Natural killer cell (primary cell): Measurements from ENCODE around the gene EXD3. TPM values are rescaled to one million over a fixed set of nuclear protein-coding genes. Genes with fewer than 3 reads are reported as not detected.

Source experiments
- ATAC-seq, 3 donors: fragments of 150-1000 bp in 2 of 3; fragments of 200-7000 bp in 1 of 3; cut with Tn5 transposase; 1 replicate in 1 of 3; 2 replicates in 2 of 3; pipeline ENCODE4 v1.10.0; 2021; ENCODE audit warnings: mild to moderate bottlenecking in 2 of 3, moderate library complexity in 2 of 3
- DNase-seq, 2 donors: peaks; one replicate each; pipeline versions ENCODE4 v3.0.0 to v3.0.0-alpha.2; 2013 to 2021; ENCODE audit warnings: mixed read lengths in 1 of 2
- H3K27ac ChIP-seq: one replicate; pipeline ENCODE4 v1.5.1; 2013; ENCODE audit warnings: mild to moderate bottlenecking, low read length
- H3K27me3 ChIP-seq: one replicate; pipeline ENCODE4 v1.6.1; 2013; ENCODE audit warnings: low read length; ENCODE audit not compliant: control insufficient read depth, insufficient read depth
- H3K36me3 ChIP-seq: one replicate; pipeline ENCODE4 v1.6.1; 2013; ENCODE audit warnings: low read length; ENCODE audit not compliant: control insufficient read depth, insufficient read depth
- H3K4me1 ChIP-seq: one replicate; pipeline ENCODE4 v1.6.1; 2013; ENCODE audit warnings: low read length; ENCODE audit not compliant: control insufficient read depth, insufficient read depth
- H3K4me3 ChIP-seq: one replicate; pipeline ENCODE4 v1.5.1; 2013; ENCODE audit warnings: low read length
- H3K9me3 ChIP-seq: one replicate; pipeline ENCODE4 v1.6.1; 2013; ENCODE audit warnings: low read length; ENCODE audit not compliant: control insufficient read depth, insufficient read depth
- H3K27ac Mint-ChIP-seq, 2 donors: one replicate each; pipeline ENCODE4 v1.8.0; 2022; ENCODE audit warnings: mild to moderate bottlenecking in 2 of 2, mixed read lengths in 2 of 2, moderate library complexity in 1 of 2
- H3K27me3 Mint-ChIP-seq, 2 donors: one replicate each; pipeline ENCODE4 v1.8.0; 2022; ENCODE audit warnings: low read depth in 2 of 2, mixed read lengths in 2 of 2
- H3K36me3 Mint-ChIP-seq: one replicate; pipeline ENCODE4 v1.8.0; 2022; ENCODE audit warnings: mixed read lengths
- H3K4me1 Mint-ChIP-seq, 2 donors: one replicate each; pipeline ENCODE4 v1.8.0; 2022; ENCODE audit warnings: mixed read lengths in 2 of 2
- H3K4me3 Mint-ChIP-seq: one replicate; pipeline ENCODE4 v1.8.0; 2022; ENCODE audit warnings: mild to moderate bottlenecking, moderate library complexity, mixed read lengths
- H3K9me3 Mint-ChIP-seq, 2 donors: one replicate each; pipeline ENCODE4 v1.8.0; 2022; ENCODE audit warnings: mixed read lengths in 2 of 2
- WGBS: methylation state at CpG from one replicate; pipeline ENCODE4 v1.1.7; 2013; ENCODE audit warnings: missing lambda C conversion rate; ENCODE audit not compliant: insufficient coverage; 5-methylcytosine and 5-hydroxymethylcytosine counted together
- intact Hi-C: fragments of 100-400 bp; cut with micrococcal nuclease; formaldehyde crosslinking; loops from one replicate; pipeline ENCODE4 v1.14.2; 2022
- total RNA-seq, 4 donors: library from RNA; stranded (reverse); fragments of 120-200 nt in 1 of 4; gene quantifications; one replicate each; pipeline versions ENCODE4 v1.2.3 to v1.2.4, GENCODE V29; 2013 to 2022
- TF ChIP-seq, protein P1 (sequence below): fragments of 200-600 bp; IDR thresholded peaks from one replicate; pipeline ENCODE4 v1.8.0; 2022; ENCODE audit warnings: antibody characterized with exemption

Gene EXD3
- total RNA-seq, 3 donors from 2014 or later (not counting 1 experiment from before 2014, with no cell fraction given), result 28.0 to 35.3 (median 29.6) TPM

DNA sequence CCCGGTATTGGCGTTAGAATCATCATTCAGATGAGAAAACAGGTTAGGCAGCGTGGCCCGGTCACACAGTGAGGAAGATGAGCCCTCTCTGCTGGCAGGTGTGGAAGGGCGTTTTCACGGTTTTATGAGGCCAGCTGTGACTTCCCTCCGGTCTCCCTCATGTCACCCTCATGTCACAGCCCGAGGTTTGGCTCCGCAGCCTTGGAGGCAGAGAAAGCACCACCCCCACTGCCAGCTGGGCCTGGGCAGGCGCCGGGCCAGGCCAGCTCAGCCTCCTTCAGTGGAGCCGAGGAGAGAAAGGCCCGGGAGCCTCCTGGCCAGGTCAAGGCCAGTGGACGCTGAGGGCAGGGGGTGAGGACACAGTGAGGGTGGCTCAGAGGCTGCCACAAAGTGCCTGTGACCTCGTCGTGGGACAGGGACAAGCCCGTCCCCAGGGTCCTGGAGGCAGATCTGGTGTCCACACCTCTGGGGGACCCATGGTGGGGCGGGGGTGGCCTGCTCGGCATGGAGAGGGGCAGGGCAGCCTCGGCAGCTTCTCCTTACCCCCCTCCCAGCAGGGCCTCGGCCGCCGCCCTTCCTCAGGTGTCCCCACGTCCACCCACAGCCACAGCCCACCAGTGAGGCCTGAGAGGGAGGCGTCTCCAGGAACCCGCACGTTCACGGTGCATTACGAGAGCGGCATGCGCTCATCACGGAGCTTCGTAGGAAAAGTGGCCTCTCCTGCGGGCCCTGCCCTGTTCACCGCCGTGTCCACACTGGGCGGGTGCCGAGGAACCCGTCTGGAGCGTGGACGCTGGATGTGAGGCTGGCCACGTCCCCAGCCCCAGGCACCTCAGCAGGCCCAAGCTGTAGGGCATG lies 32.2 kb downstream of the EXD3 start:
- Mint-ChIP-seq H3K27me3 (no peaks in the 10 kb centered on the region), H3K4me1 (peaks cover 0 to 36% of the 10 kb centered on the region in 2 donors), H3K9me3 (no peaks in the 10 kb centered on the region), H3K4me3 (no peak overlapping the region), H3K27ac (peak overlapping the region; percentile 36 to 83), H3K36me3 (no peaks in the 10 kb centered on the region)
- Histone ChIP-seq H3K27me3 (no peaks in the 10 kb centered on the region), H3K4me3 (no peak overlapping the region), H3K9me3 (no peaks in the 10 kb centered on the region), H3K27ac (no peak overlapping the region), H3K4me1 (peaks cover 23% of the 10 kb centered on the region), H3K36me3 (no peaks in the 10 kb centered on the region)
- WGBS, result 81% methylated on average over 42 of the region's 42 CpGs
- ATAC-seq (peak; percentile 41 to 76 (median 53)), DNase-seq (peak in 1 of 2 donors; percentile 35)
- TF ChIP-seq, protein P1, sequence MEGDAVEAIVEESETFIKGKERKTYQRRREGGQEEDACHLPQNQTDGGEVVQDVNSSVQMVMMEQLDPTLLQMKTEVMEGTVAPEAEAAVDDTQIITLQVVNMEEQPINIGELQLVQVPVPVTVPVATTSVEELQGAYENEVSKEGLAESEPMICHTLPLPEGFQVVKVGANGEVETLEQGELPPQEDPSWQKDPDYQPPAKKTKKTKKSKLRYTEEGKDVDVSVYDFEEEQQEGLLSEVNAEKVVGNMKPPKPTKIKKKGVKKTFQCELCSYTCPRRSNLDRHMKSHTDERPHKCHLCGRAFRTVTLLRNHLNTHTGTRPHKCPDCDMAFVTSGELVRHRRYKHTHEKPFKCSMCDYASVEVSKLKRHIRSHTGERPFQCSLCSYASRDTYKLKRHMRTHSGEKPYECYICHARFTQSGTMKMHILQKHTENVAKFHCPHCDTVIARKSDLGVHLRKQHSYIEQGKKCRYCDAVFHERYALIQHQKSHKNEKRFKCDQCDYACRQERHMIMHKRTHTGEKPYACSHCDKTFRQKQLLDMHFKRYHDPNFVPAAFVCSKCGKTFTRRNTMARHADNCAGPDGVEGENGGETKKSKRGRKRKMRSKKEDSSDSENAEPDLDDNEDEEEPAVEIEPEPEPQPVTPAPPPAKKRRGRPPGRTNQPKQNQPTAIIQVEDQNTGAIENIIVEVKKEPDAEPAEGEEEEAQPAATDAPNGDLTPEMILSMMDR, result no peak
- intact Hi-C loops, result no loop called here

DNA sequence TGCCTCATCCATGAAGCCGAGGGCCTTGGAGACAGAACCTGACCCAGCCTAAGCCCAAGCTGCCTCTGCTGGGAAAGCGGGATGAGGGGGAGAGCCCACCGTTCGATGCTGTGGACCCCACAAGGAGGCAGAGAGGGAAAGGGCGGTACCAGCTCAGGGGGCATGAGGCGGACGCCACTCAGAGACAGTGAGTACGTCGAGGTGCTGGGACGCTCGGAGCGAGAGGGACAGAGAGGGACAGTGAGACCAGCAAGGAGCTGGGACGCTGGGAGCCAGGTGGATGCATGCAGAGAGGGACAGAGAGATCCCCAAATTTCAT lies 33.6 kb downstream of the EXD3 start:
- no peak for DNase-seq
- no peaks in the 10 kb centered on the region for H3K9me3 ChIP-seq
- Mint-ChIP-seq H3K27me3 (no peaks in the 10 kb centered on the region), H3K4me3 (no peak overlapping the region), H3K9me3 (no peaks in the 10 kb centered on the region), H3K27ac (peak overlapping the region in 1 of 2 donors; percentile 97), H3K4me1 (peaks cover 0 to 36% of the 10 kb centered on the region in 2 donors), H3K36me3 (no peaks in the 10 kb centered on the region)
- TF ChIP-seq, protein P1, result no peak
- H3K4me1 ChIP-seq, result peaks cover 23% of the 10 kb centered on the region
- H3K4me3 ChIP-seq, result no peak overlapping the region
- no peaks in the 10 kb centered on the region for H3K27me3 ChIP-seq
- H3K36me3 ChIP-seq, result no peaks in the 10 kb centered on the region
- intact Hi-C loops, result no loop called here
- no peak overlapping the region for H3K27ac ChIP-seq
- no peak for ATAC-seq
- 96% methylated on average over 13 of the region's 13 CpGs for whole genome bisulfite sequencing

DNA sequence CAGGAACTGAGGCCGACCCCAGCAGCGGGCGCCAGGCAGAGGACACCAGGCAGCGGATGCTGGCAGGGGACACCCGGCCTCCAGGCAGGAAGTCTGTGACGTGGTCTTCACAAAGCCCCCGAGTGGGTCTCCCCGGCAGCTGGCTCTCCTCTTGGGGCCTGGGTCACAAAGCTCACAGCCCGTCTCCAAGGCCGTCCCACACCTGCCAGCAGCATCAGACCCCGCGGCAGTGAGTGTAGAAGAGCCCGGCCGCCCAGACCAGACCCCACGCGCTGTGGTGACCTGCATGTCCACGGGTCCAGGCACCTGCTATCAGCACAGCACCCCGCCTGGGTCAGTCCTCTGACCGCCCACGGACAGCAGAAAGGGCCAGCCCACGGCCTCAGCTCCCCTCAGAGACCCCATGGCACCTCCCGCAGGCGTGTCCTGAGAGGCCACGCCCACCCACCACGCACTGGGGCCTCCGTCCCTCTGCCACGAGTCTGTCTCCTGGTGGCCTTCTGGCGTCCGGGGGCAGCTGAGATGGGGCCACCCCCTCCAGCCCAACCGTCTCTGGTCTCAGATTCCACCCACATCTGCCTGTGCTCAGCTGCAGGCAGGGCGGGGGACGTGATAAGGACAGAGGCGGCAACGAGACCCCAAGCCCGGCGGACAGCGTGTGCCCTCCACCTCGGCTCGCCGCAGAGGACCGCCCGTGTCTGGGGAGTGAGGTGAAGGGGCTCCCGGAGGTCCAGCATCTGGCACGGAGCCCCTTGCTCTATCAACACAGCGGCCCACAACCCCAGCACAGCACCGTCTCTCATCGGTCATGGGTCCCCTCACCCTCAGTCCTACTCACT lies 34.2 kb downstream of the EXD3 start:
- no peaks in the 10 kb centered on the region for H3K36me3 ChIP-seq
- Mint-ChIP-seq H3K4me3 (no peak overlapping the region), H3K4me1 (peaks cover 0 to 35% of the 10 kb centered on the region in 2 donors), H3K27me3 (no peaks in the 10 kb centered on the region), H3K36me3 (no peaks in the 10 kb centered on the region), H3K27ac (peak overlapping the region in 1 of 2 donors; percentile 97), H3K9me3 (no peaks in the 10 kb centered on the region)
- 94% methylated on average over 47 of the region's 47 CpGs for WGBS
- TF ChIP-seq, protein P1, result no peak
- H3K27ac ChIP-seq, result no peak overlapping the region
- H3K4me3 ChIP-seq, result no peak overlapping the region
- DNase-seq, result no peak
- peaks cover 23% of the 10 kb centered on the region for H3K4me1 ChIP-seq
- H3K9me3 ChIP-seq, result no peaks in the 10 kb centered on the region
- ATAC-seq, result no peak
- no peaks in the 10 kb centered on the region for H3K27me3 ChIP-seq
- intact Hi-C loops, result no loop called here
